Peyer's patch (tissue), 4 donors: ENCODE data around the gene TNRC6B.

Experiments
- POLR2A ChIP-seq, 2 donors: fragments of 450-650 bp; IDR thresholded peaks; one replicate each; pipeline ENCODE4 v1.5.1; 2017; ENCODE audit warnings: antibody characterized with exemption in 2 of 2, mild to moderate bottlenecking in 2 of 2, moderate library complexity in 2 of 2
- TF ChIP-seq, protein P1 (sequence below), 6 experiments: fragments of 450-650 bp in 4 of 6; fragments of 200-600 bp in 2 of 6; sonication (generic) in 1 of 6; IDR thresholded peaks; one replicate each; pipeline ENCODE4 v1.5.1; 2017 to 2019; ENCODE audit warnings: antibody characterized with exemption in 6 of 6, mild to moderate bottlenecking in 3 of 6, moderate library complexity in 1 of 6

DNA sequence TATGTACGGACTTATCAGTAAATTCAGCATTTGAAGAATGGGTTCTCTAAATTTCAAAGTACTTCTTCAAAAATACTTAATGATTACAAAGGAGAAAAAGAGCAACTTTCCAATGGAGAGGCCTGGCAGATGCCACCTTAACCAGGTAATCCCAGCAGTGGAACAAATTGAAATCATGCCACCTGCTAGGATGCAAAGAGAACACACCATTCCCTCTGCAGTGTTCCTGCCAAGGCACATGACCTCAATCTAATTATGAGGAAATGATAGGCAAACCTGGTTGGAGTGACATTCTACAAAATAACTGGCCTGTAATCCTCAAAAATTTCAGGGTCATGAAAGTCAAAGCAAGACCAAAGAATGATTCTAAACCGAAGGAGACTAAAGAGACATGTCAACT is 21.5 kb downstream of the TNRC6B start:
- no peak for TF ChIP-seq POLR2A (IDR thresholded peaks at IDR 0.05)
- TF ChIP-seq, protein P1, sequence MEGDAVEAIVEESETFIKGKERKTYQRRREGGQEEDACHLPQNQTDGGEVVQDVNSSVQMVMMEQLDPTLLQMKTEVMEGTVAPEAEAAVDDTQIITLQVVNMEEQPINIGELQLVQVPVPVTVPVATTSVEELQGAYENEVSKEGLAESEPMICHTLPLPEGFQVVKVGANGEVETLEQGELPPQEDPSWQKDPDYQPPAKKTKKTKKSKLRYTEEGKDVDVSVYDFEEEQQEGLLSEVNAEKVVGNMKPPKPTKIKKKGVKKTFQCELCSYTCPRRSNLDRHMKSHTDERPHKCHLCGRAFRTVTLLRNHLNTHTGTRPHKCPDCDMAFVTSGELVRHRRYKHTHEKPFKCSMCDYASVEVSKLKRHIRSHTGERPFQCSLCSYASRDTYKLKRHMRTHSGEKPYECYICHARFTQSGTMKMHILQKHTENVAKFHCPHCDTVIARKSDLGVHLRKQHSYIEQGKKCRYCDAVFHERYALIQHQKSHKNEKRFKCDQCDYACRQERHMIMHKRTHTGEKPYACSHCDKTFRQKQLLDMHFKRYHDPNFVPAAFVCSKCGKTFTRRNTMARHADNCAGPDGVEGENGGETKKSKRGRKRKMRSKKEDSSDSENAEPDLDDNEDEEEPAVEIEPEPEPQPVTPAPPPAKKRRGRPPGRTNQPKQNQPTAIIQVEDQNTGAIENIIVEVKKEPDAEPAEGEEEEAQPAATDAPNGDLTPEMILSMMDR (IDR thresholded peaks at IDR 0.05): no peak
